NCI-H345 treated with DMSO at 0.1 percent for 48 hours (cell line): Measurements from ENCODE around the gene NIPAL3.
"Not testable (repeated sequence)": the region's sequence is repeated elsewhere in the genome, so short reads cannot be mapped to it uniquely, and the experiment has no call there.

ENCODE experiments used
- DNase-seq: peaks from one replicate; lab custom pipeline; 2025; ENCODE audit not compliant: unreplicated experiment; lab: John Stamatoyannopoulos, UW

NIPAL3 gene

GRCh38 chr1:24421502-24421901 is 5.9 kb downstream of the NIPAL3 start:
- DNase-seq: no peak

GRCh38 chr1:24424207-24424606 is 8.6 kb downstream of the NIPAL3 start:
- DNase-seq: no peak

- DNase-seq: no peak
Observed at GRCh38 chr1:24424990-24425389, 9.4 kb downstream of the NIPAL3 start.

- DNase-seq: no peak
Observed at GRCh38 chr1:24425441-24425840, 9.8 kb downstream of the NIPAL3 start.

- DNase-seq: no peak
Observed at GRCh38 chr1:24425922-24426321, 10.3 kb downstream of the NIPAL3 start.

- DNase-seq: no peak
Observed at GRCh38 chr1:24426744-24427544, 11.3 kb downstream of the NIPAL3 start.

- peak; percentile 10 for DNase-seq
Observed at GRCh38 chr1:24427545-24427862, 11.9 kb downstream of the NIPAL3 start.

- DNase-seq: no peak
Observed at GRCh38 chr1:24435782-24436365, 20.3 kb downstream of the NIPAL3 start.

GRCh38 chr1:24437631-24438396 is 22.2 kb downstream of the NIPAL3 start:
- no peak for DNase-seq

GRCh38 chr1:24438423-24438901 is 22.9 kb downstream of the NIPAL3 start:
- no peak for DNase-seq

- DNase-seq: no peak
Observed at GRCh38 chr1:24440436-24440835, 24.8 kb downstream of the NIPAL3 start.

- DNase-seq: no peak
Observed at GRCh38 chr1:24441480-24441879, 25.9 kb downstream of the NIPAL3 start.

- no peak for DNase-seq
Observed at GRCh38 chr1:24441996-24442668, 26.5 kb downstream of the NIPAL3 start.

GRCh38 chr1:24442764-24443163 is 27.2 kb downstream of the NIPAL3 start:
- no peak for DNase-seq

GRCh38 chr1:24443241-24443656 is 27.6 kb downstream of the NIPAL3 start:
- no peak for DNase-seq

- DNase-seq: not testable (repeated sequence)
Observed at GRCh38 chr1:24446446-24446845, 30.8 kb downstream of the NIPAL3 start.

GRCh38 chr1:24450316-24450715 is 34.7 kb downstream of the NIPAL3 start:
- no peak for DNase-seq

GRCh38 chr1:24450857-24451397 is 35.3 kb downstream of the NIPAL3 start:
- no peak for DNase-seq

- no peak for DNase-seq
Observed at GRCh38 chr1:24451746-24452145, 36.1 kb downstream of the NIPAL3 start.

- no peak for DNase-seq
Observed at GRCh38 chr1:24452922-24453485, 37.4 kb downstream of the NIPAL3 start.

- no peak for DNase-seq
Observed at GRCh38 chr1:24454673-24455072, 39.1 kb downstream of the NIPAL3 start.
